SKM-1 treated with dmso at 0.1 percent for 144 hours (cell line): ENCODE data around the gene PIGT.

Experiments
- DNase-seq: peaks from one replicate; lab custom pipeline; 2025; ENCODE audit not compliant: unreplicated experiment; lab: John Stamatoyannopoulos, UW

The PIGT gene

GRCh38 chr20:45400346-45401031 is 15.5 kb upstream of the PIGT start:
- no peak for DNase-seq

GRCh38 chr20:45402946-45403345 is 13.0 kb upstream of the PIGT start:
- no peak for DNase-seq

- DNase-seq, result no peak
Measured at GRCh38 chr20:45404438-45404837, 11.5 kb upstream of the PIGT start.

GRCh38 chr20:45405571-45406259 is 10.2 kb upstream of the PIGT start:
- no peak for DNase-seq

GRCh38 chr20:45406260-45407066 is 9.5 kb upstream of the PIGT start:
- DNase-seq, result no peak

- DNase-seq, result no peak
Measured at GRCh38 chr20:45407067-45407745, 8.7 kb upstream of the PIGT start.

GRCh38 chr20:45407783-45408645 is 7.9 kb upstream of the PIGT start, which contains the start of gene DBNDD2:
TSS of gene DBNDD2 (plus strand) at chr20:45408289. CDS start at chr20:45408468, 179 bp downstream.
- no peak for DNase-seq

- DNase-seq, result no peak
Measured at GRCh38 chr20:45408646-45409213, 7.2 kb upstream of the PIGT start.

- DNase-seq, result no peak
Measured at GRCh38 chr20:45409521-45410272, 6.2 kb upstream of the PIGT start.

- no peak for DNase-seq
Measured at GRCh38 chr20:45410887-45411286, 5.1 kb upstream of the PIGT start.

GRCh38 chr20:45412653-45413052 is 3.3 kb upstream of the PIGT start:
- no peak for DNase-seq

GRCh38 chr20:45413479-45413878 is 2.5 kb upstream of the PIGT start:
- no peak for DNase-seq

- DNase-seq, result no peak
Measured at GRCh38 chr20:45416917-45417316, 976 bp downstream of the PIGT start.

GRCh38 chr20:45419188-45420091 is 3.5 kb downstream of the PIGT start:
- no peak for DNase-seq

GRCh38 chr20:45420125-45420524 is 4.2 kb downstream of the PIGT start:
- DNase-seq, result no peak

- no peak for DNase-seq
Measured at GRCh38 chr20:45423700-45424099, 7.8 kb downstream of the PIGT start.

- DNase-seq, result no peak
Measured at GRCh38 chr20:45425561-45425960, 9.6 kb downstream of the PIGT start.

GRCh38 chr20:45426320-45427016 is 10.5 kb downstream of the PIGT start:
- DNase-seq, result no peak
